DOHH2 (cell line): ENCODE data around the gene FBLN1.

Experiments used
- H3F3A ChIP-seq: fragments of 200-600 bp; sonication (generic), shearing (Covaris generic); 2 replicates; pipeline ENCODE4 v1.6.0; 2016; ENCODE audit warnings: antibody characterized with exemption, mild to moderate bottlenecking; ENCODE audit not compliant: control insufficient read depth, insufficient read depth
- H3K27ac ChIP-seq: fragments of 200-600 bp; sonication (generic); 2 replicates; pipeline ENCODE4 v1.5.1; 2014; ENCODE audit warnings: low read depth, mild to moderate bottlenecking, low read length, moderate library complexity
- H3K27me3 ChIP-seq: fragments of 200-600 bp; sonication (generic); 2 replicates; pipeline ENCODE4 v1.6.1; 2014; ENCODE audit warnings: mild to moderate bottlenecking, low read length, mixed read lengths; ENCODE audit not compliant: control insufficient read depth
- H3K36me3 ChIP-seq: fragments of 200-600 bp; sonication (generic); 2 replicates; pipeline ENCODE4 v1.6.1; 2014; ENCODE audit warnings: mild to moderate bottlenecking, low read length, moderate library complexity, mixed read lengths; ENCODE audit not compliant: control insufficient read depth
- H3K4me1 ChIP-seq: fragments of 200-600 bp; sonication (generic); 2 replicates; pipeline ENCODE4 v1.6.1; 2014; ENCODE audit warnings: mild to moderate bottlenecking, low read length, mixed read lengths; ENCODE audit not compliant: control insufficient read depth
- H3K4me2 ChIP-seq: fragments of 200-600 bp; sonication (generic); 2 replicates; pipeline ENCODE4 v1.6.0; 2014; ENCODE audit warnings: mild to moderate bottlenecking, low read length, moderate library complexity
- H3K4me3 ChIP-seq: fragments of 200-600 bp; sonication (generic); 2 replicates; pipeline ENCODE4 v1.5.1; 2014; ENCODE audit warnings: mild to moderate bottlenecking, low read length, mixed read lengths
- H3K79me2 ChIP-seq: fragments of 200-600 bp; sonication (generic); 2 replicates; pipeline ENCODE4 v1.6.1; 2014; ENCODE audit warnings: mild to moderate bottlenecking, low read length, mixed read lengths; ENCODE audit not compliant: control insufficient read depth
- H3K9me2 ChIP-seq: fragments of 200-600 bp; sonication (generic); replicated peaks from 2 replicates; pipeline ENCODE4 v1.6.1; 2014; ENCODE audit warnings: mild to moderate bottlenecking, low read length, mixed read lengths; ENCODE audit not compliant: control insufficient read depth
- H3K9me3 ChIP-seq: fragments of 200-600 bp; sonication (generic); 2 replicates; pipeline ENCODE4 v1.6.1; 2014; ENCODE audit warnings: antibody characterized with exemption, low read length, mixed read lengths; ENCODE audit not compliant: control insufficient read depth, insufficient read depth
- H4K20me1 ChIP-seq: fragments of 200-600 bp; sonication (generic); 2 replicates; pipeline ENCODE4 v1.6.0; 2014; ENCODE audit warnings: low read depth, mild to moderate bottlenecking, antibody characterized with exemption, low read length, moderate library complexity; ENCODE audit not compliant: control insufficient read depth, insufficient read depth
- EZH2phosphoT487 ChIP-seq: fragments of 200-600 bp; sonication (generic); IDR thresholded peaks from 2 replicates; pipeline ENCODE4 v1.6.1; 2017; ENCODE audit warnings: borderline replicate concordance, mild to moderate bottlenecking, antibody characterized with exemption, low read length, moderate library complexity, mixed read lengths
- TF ChIP-seq, protein P1 (sequence below): fragments of 200-600 bp; sonication (generic); IDR thresholded peaks from one replicate; pipeline ENCODE4 v1.5.1; 2014; ENCODE audit warnings: antibody characterized with exemption, mild to moderate bottlenecking, low read depth, low read length; ENCODE audit not compliant: poor library complexity, severe bottlenecking

FBLN1 gene

DNA sequence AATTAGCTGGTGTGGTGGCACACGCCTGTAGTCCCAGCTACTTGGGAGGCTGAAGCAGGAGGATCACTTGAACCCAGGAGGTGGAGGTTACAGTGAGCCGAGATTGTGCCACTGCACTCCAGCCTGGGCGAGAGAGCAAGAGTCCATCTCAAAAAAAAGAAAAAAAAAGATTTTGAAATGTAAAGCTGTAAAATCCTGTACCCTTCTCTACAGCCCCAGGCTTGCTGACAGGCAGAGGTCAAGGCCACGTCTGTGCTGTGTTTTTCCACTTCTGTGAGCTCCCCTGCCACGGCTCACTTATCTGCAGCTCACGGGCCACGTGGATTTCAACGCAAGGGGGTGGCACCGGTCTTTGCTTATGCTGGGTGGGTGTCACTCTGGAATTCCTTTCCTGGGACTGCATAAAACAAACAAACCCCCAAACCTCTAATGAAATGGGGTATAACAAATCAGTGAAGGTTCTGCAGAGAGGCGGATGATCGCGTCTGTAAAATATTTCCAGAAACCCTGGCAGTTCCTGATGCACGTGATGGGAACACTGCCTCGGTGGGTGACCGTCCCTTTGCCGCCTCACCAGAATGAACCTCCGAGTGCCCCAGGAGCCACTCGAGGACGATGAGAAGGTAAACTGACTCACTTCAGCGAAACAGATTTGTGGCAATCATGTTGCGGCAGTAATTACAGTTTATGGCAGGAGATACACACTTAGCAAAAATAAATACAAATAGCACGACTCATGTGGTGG, 125.0 kb downstream of the FBLN1 start:
- Histone ChIP-seq H3K9me3 (no peaks in the 10 kb centered on the region), H3K27me3 (peaks cover 6% of the 10 kb centered on the region; the same call in 1 of the 2 replicates)

DNA sequence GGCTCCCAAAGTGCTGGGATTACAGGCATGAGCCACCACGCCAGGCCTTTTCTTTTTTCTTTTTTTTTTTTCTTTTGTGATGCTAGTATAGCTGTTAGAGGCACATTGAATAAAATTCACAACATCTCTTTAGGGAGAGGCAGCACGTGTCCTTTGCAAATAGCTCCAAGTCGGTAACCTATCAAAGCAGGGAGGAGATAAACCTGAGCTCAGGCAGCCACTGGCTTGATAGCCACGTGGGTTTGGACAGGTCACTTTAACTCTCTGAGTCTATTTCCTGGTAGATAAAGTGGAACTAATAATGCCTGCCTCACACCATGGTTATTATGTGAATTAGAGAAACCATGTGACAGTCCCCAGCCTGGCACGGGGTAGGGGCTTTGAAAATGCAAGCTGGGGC, 125.8 kb downstream of the FBLN1 start:
- no peaks in the 10 kb centered on the region for H3K9me2 ChIP-seq
- no peak overlapping the region for H3K4me2 ChIP-seq
- H3K79me2 ChIP-seq: no peaks in the 10 kb centered on the region
- H3K27ac ChIP-seq: no peak overlapping the region
- TF ChIP-seq EZH2phosphoT487: no peak
- TF ChIP-seq, protein P1, sequence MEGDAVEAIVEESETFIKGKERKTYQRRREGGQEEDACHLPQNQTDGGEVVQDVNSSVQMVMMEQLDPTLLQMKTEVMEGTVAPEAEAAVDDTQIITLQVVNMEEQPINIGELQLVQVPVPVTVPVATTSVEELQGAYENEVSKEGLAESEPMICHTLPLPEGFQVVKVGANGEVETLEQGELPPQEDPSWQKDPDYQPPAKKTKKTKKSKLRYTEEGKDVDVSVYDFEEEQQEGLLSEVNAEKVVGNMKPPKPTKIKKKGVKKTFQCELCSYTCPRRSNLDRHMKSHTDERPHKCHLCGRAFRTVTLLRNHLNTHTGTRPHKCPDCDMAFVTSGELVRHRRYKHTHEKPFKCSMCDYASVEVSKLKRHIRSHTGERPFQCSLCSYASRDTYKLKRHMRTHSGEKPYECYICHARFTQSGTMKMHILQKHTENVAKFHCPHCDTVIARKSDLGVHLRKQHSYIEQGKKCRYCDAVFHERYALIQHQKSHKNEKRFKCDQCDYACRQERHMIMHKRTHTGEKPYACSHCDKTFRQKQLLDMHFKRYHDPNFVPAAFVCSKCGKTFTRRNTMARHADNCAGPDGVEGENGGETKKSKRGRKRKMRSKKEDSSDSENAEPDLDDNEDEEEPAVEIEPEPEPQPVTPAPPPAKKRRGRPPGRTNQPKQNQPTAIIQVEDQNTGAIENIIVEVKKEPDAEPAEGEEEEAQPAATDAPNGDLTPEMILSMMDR: no peak
- no peaks in the 10 kb centered on the region for H3K9me3 ChIP-seq
- H3K4me1 ChIP-seq: no peaks in the 10 kb centered on the region
- no peaks in the 10 kb centered on the region for H4K20me1 ChIP-seq
- no peaks in the 10 kb centered on the region for H3K36me3 ChIP-seq
- no peak overlapping the region for H3K4me3 ChIP-seq
- peaks cover 9% of the 10 kb centered on the region; the same call in 1 of the 2 replicates for H3K27me3 ChIP-seq
- no peaks in the 10 kb centered on the region for H3F3A ChIP-seq

More for the DNA sequence above, 125.0 kb downstream of the FBLN1 start:
- H3K4me1 ChIP-seq: no peaks in the 10 kb centered on the region
- no peak for TF ChIP-seq EZH2phosphoT487
- TF ChIP-seq, protein P1: no peak
- no peak overlapping the region for H3K4me2 ChIP-seq
- H3F3A ChIP-seq: no peaks in the 10 kb centered on the region
- H3K79me2 ChIP-seq: no peaks in the 10 kb centered on the region
- no peak overlapping the region for H3K4me3 ChIP-seq
- no peak overlapping the region for H3K27ac ChIP-seq
- no peaks in the 10 kb centered on the region for H4K20me1 ChIP-seq
- H3K36me3 ChIP-seq: no peaks in the 10 kb centered on the region
- no peaks in the 10 kb centered on the region for H3K9me2 ChIP-seq

DNA sequence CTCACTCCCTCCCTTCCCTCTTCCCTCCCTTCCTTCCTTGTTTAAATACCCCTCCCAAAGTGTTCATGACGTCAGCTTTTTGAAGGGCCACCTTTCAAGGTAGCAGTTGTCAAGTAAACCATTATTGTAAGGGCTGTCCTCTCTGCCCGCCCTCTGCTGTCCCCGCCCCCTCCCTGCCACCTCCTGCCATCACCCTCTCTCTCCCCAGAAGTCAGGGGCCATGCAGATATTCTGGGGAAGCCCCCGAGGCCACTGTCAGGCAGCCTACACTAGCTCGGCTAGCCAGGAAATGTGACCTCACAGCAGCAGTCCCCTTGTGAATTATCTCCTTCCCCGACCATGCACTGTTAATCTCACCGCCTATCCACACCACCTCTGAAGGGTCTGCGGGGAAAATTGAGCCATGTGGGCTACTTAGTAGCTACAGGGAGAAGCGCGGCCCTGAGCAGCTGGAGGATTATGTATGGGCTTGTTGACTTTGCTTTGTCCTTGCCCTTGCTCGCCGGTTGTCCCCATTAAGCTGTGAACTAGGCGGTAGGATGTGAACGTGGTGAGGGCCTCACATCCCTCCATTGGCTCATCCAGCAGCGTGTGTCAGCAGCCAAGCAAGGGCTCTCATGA, 126.9 kb downstream of the FBLN1 start:
- no peaks in the 10 kb centered on the region for H3K36me3 ChIP-seq
- TF ChIP-seq, protein P1: no peak
- TF ChIP-seq EZH2phosphoT487: no peak
- no peaks in the 10 kb centered on the region for H3K9me3 ChIP-seq
- H3K9me2 ChIP-seq: no peaks in the 10 kb centered on the region
- H3K4me3 ChIP-seq: no peak overlapping the region
- H3K4me2 ChIP-seq: no peak overlapping the region
- no peaks in the 10 kb centered on the region for H3K79me2 ChIP-seq
- peaks cover 9% of the 10 kb centered on the region; the same call in 1 of the 2 replicates for H3K27me3 ChIP-seq
- no peaks in the 10 kb centered on the region for H3K4me1 ChIP-seq
- H3K27ac ChIP-seq: no peak overlapping the region
- no peaks in the 10 kb centered on the region for H4K20me1 ChIP-seq
- H3F3A ChIP-seq: no peaks in the 10 kb centered on the region
